Panc1 (cell line): ENCODE measurements around the gene TTC34.

Source experiments
- CTCF ChIP-seq: fragments of 450-650 bp; IDR thresholded peaks from 2 replicates; pipeline ENCODE4 v1.5.1; 2017; ENCODE audit warnings: mild to moderate bottlenecking
- POLR2AphosphoS5 ChIP-seq: IDR thresholded peaks from 2 replicates; pipeline ENCODE4 v1.6.1; 2012; ENCODE audit warnings: mild to moderate bottlenecking, low read depth, low read length, moderate library complexity

- no peak for TF ChIP-seq POLR2AphosphoS5
- TF ChIP-seq CTCF: no peak
These were observed 19.9 kb downstream of the TTC34 start for GRCh38 chr1:2781627-2782026.
